Stimulated activated CD8-positive, alpha-beta memory T cell treated with anti-CD3 and anti-CD28 coated beads, Interleukin-15, amount 100 ng/mL, for 4 hours (primary cell): ENCODE data around the gene MRRF.
"Not testable (repeated sequence)": the region's sequence is repeated elsewhere in the genome, so short reads cannot be mapped to it uniquely, and the experiment has no call there.

ENCODE experiments used
- DNase-seq, 2 donors: peaks; one replicate each; pipeline ENCODE4 v3.0.0-alpha.2; 2020; ENCODE audit warnings: low read depth in 2 of 2

Gene MRRF

DNA sequence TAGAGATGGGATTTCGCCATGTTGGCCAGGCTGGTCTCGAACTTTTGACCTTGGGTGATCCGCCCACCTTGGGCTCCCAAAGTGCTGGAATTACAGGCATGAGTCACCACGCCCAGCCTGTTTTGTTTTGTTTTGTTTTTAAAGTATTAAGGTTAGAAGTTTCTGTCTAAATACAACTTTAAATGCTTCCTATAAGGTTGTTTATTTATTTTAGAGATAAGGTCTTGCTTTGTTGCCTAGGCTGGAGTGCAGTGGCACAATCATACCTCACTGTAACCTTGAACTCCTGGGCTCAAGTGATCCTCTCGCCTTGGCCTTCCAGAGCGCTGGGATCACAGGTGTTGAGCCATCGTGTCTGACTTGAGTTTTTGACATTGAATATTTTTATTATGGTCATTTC is 11.4 kb downstream of the MRRF start:
- no peak for DNase-seq

DNA sequence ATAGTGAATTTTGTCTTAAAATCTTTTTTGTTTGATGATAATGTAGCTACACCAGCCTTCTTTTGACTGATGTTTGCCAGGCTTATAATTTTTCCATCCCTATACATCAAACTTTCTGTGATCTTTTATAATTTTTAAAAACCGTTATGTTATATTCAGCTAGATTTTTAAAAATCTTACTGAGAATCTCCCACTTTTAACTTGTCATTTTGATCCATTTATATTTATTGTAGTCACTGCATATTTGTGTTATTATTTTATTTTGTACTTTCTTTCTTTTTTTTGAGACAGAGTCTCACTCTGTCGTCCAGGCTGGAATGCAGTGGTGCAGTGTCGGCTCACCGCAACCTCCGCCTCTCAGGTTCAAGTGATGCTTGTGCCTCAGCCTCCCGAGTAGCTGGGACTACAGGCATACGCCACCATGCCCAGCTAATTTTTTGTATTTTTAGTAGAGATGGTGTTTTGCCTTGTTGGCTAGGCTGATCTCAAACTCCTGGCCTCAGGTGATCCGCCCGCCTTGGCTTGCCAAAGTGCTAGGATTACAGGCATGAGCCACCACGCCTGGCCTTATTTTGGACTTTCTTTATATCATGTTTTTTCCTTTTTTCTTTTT is 12.7 kb downstream of the MRRF start:
- no peak for DNase-seq

- DNase-seq, result no peak
Measured at GRCh38 chr9:122281368-122281767, 16.7 kb downstream of the MRRF start.

DNA sequence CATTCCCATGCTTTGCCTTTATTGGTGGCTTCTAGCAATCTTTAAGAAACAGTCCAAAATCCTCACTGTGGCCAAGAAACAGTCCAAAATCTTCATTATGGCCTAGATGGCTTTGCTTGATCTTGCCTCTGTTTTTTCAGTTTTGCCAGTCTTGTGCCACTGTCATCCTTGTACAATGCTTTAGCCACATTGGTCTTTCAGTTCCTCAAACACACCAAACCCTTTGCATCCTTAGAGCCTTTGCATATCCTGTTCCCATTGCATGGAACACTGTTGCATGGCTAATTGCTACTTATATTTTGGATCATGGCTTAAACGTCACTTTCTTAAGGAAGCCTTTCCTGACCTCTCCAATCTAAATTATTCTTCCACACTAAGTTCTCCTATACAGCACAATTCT is 22.1 kb downstream of the MRRF start:
- DNase-seq, result no peak

DNA sequence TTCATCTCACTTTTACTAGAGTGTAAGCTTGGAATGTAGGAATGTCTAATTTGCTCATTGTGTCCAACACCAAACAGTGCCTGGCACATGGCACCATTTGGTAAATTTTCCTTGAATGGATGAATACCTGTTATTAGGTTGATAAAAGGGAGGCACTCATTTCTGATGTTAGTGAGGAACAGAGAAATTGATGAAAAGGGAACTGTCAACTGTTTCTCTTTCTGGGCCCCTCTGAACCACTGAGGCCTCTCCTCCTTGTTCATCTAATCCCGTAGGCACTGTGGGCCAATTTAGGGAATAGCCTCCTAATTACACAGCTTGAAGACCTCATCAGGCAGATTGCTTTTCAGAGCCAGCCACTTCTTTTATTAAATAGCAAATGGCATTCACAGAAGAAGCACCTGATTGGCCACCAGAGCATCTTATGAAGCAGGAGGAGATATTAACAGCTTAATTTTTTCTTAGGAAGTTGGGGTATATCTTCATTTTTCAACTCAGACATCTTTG is 22.6 kb downstream of the MRRF start:
- DNase-seq, result no peak

- DNase-seq, result no peak
Measured at GRCh38 chr9:122291458-122291857, 26.8 kb downstream of the MRRF start.

GRCh38 chr9:122294531-122294930 is 29.8 kb downstream of the MRRF start:
- no peak for DNase-seq

DNA sequence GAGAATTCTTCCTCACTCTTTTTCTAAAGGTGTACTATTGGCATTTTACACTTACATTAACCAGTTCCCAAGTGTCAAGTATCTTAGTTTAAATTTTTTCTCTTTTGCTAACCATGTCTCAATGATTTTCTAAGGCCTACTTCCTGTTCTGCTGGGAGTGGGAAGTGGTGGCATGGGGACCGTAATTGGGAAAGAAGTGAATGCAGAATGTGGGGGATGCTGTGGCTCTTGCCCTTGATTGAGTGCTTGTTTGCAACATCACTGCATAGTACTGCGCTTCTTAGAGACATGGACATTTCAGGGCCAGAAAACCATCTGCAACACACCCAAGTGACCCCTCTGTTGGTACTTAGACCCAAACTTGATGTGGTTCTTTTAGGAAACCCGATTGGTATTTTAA is 32.8 kb downstream of the MRRF start:
- DNase-seq, result no peak

- no peak for DNase-seq
Measured at GRCh38 chr9:122302237-122303093, 37.8 kb downstream of the MRRF start.

DNA sequence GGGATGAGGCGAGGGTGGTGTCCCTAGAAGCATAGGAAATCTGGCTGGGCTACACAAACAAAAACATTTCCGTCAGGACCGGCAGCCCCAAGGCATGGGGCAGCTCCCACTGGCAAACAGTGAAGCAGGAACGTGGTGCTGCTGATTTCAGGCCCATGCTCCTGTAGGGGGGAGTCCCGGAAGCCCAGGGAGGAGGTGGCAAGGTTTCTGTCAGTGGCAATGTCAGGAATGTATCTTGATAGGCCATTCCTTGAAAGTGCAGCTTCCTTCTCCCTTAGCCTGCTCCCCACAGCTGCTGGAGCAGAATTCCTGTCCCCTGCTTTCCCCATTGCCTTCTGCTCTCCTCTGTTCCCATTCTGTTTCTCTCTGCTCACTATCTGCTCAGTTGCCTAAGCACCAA is 42.4 kb downstream of the MRRF start:
- no peak for DNase-seq

DNA sequence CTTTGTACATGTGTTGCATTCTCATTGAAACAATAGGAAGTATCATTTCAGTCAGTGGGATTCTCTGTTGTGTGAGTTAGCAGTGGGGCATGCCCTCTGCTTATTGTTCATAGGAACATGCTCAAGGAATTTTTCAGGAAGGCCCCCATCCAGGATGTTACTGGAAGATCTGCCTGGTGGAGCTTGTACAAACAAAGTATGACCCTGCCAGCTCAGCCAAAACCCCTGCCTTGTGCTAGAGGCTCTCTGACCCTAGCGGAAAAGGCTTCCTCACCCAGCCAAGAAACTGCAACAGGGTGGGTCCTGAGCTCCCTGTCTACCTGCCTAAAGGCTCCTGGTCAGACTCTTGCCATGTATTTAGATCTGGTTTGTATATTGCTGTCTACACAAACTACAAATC is 43.2 kb downstream of the MRRF start:
- no peak for DNase-seq

- no peak for DNase-seq
Measured at GRCh38 chr9:122309861-122310260, 45.2 kb downstream of the MRRF start.

GRCh38 chr9:122314165-122314564 is 49.5 kb downstream of the MRRF start:
- DNase-seq, result no peak

DNA sequence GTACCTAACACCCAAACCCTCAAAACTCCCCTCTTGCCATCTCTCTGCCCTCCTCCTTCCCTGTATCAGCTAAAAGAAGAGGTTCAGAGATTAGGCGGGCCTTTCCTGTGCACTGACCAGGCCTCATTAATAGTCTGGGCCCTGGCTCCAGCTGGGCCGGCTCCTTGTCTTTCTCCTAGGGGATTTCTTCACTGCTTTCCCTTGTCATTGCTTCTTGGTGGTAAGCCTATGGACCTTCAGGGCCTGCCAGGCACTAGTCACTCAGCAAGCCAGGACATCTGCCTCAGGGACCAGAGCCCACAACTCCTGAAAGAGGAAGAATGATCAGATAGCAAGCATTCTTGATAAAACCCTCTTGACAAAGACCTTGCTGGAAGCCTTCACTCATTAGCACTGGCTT is 50.9 kb downstream of the MRRF start:
- DNase-seq, result no peak

DNA sequence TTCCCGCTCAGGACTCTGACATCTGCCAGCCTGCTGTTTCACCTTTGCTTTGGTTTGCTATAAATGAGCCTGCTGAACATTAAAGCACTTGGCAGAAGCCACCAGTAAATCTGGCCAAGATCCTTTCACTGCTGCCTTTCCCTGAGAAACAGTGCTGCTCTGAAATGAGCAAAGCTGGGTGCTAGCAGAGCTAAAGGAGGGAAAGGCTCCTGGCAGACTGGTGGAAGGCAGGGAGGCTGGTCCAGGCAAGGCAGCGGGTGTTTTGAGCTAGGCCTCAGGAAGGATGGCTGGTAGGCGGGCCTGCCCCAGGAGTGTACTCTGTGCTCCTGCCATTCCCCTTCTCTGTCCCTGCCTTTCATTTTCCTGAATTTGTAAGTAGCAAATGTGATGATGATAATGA is 53.6 kb downstream of the MRRF start:
- no peak for DNase-seq

DNA sequence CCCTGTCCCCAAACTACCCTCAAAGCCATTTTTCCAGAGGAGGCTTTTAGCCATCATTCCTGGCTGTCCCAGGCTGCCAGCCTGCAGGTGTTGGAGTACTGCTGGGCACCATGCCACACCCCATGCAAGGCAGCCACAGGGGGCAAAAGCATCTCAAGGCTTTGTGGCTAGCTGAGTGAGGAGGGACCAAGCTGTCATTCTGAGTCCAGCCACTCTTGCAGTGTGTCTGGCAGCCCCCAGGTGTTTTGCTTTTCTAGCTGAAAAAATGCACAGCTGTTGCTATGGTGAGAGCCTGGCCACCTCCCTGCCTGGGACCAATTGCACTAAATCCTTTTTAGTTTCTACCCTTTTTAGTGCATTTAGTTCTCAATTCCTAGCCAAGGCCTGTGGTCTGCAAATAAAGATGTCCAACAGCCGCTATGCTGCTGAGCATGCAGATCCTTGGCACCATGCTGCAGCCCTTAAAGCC is 55.8 kb downstream of the MRRF start:
- DNase-seq, result no peak

DNA sequence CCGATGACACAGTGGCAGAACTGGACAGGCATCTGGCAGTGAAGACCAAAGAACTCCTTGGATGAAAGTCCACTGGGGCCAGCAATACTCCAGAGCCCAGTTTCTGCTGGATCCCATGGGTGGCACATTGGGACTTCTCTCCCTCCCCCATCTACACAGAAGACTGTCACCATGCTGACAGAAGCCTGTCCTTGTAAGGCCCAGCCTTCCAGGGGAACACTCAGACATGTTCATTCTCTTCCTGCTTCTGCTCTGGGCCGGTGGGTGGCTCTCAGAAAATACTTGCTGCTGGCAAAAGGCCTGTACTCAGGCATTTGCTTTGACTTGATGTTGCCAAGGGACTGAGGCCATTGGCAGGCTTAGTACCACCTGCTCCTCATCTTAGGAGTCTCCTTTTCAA is 57.9 kb downstream of the MRRF start:
- no peak for DNase-seq

GRCh38 chr9:122324665-122325064 is 60.0 kb downstream of the MRRF start:
- DNase-seq, result not testable (repeated sequence)

- no peak for DNase-seq
Measured at GRCh38 chr9:122325124-122325523, 60.4 kb downstream of the MRRF start.

GRCh38 chr9:122327175-122327574 is 62.5 kb downstream of the MRRF start:
- DNase-seq, result no peak

GRCh38 chr9:122329597-122329996 is 64.9 kb downstream of the MRRF start:
- DNase-seq, result no peak

DNA sequence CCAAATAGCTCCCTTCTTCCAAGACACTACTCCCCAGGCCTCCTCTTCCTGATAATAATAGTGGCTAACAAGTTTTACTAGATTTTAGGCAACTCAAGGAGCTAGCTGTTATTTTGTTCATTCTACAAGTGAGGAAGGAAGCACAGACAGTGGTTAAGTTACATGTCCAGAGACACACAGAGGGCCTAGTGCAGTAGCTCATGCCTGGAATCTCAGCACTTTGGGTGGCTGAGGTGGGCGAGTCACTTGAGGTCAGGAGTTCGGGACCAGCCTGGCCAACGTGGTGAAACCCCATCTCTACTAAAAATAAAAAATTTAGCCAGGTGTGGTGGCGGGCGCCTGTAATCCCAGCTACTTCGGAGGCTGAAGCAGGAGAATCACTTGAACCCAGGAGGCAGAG is 65.8 kb downstream of the MRRF start:
- DNase-seq, result not testable (repeated sequence)

DNA sequence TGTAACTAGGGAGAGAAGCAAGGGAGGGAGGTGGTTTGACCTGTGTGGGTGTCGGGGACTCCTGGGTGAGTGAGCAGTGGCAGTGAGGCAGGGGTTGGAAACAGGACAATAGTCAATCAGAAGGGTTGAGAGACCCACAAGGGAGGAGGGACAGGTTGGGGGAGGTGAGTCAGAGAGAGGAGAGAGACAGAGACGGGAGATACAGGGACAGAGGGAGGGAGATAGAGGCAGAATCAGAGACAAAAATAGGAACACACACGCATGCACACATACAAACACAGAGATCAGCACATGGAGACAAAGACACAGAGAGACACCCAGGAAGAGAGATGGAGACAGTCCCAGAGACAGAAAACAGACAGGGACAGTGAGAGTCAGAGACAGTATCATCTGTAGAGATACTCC is 66.8 kb downstream of the MRRF start:
- no peak for DNase-seq
